Measurements from ENCODE around the gene P3H1. TPM values are rescaled to one million over a fixed set of nuclear protein-coding genes. Genes with fewer than 3 reads are reported as not detected.

P3H1 gene
- total RNA-seq, 1 experiment from 2014 or later: 47.1 TPM

DNA sequence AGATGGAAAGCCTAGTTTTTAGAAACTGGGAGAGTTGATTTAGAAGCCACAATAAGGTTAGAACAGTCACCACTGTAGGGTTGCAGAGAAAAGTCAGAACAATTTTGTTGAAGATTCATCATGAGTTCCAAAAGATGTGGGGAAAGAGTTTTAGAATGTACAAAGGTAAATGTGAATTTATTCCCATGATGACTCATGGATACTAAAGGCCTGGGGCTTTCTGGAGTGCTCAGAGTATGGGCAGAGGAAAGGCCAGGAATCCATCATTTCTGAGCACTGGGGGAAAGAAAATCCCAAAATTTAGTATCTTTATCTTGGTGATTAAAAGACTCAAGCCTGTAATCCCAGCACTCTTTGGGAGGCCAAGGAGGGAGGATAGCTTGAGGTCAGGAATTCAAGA lies 66.8 kb downstream of the P3H1 start:
- H3K36me3 Mint-ChIP-seq (ENCODE audit: insufficient read depth in 1 of 3, low read depth in 3 of 3): peaks cover 86 to 97% (median 96%) of the 10 kb centered on the region in 3 experiments
- Histone ChIP-seq H3K56ac (ENCODE audit: insufficient read length, low read depth, low read length) (no peak overlapping the region), H3K4me2 (ENCODE audit: insufficient read depth, insufficient read length, low read length) (no peak overlapping the region), H3K4me1 (ENCODE audit: insufficient read depth, low read length) (no peaks in the 10 kb centered on the region), H3K14ac (ENCODE audit: insufficient read depth, low read length) (no peak overlapping the region), H3K23ac (ENCODE audit: insufficient read length, low read depth, low read length) (no peak overlapping the region), H4K8ac (replicated peaks; ENCODE audit: insufficient read length, low read depth, low read length) (no peak overlapping the region), H2BK20ac (ENCODE audit: low read depth, low read length, poor library complexity, severe bottlenecking) (no peak overlapping the region), H4K20me1 (ENCODE audit: control insufficient read depth, insufficient read depth, insufficient read length) (no peaks in the 10 kb centered on the region), H3K4ac (ENCODE audit: low read depth, low read length) (no peak overlapping the region), H3K9ac (ENCODE audit: extremely low read depth, insufficient read length, low read length) (no peak overlapping the region), H2BK5ac (ENCODE audit: insufficient read length, low read length) (no peak overlapping the region), H2BK12ac (ENCODE audit: insufficient read length, low read depth, low read length) (no peak overlapping the region), H2BK15ac (ENCODE audit: low read depth, low read length) (no peak overlapping the region), H3K79me1 (ENCODE audit: insufficient read depth, low read depth, low read length, poor library complexity, severe bottlenecking) (peaks cover under 1% of the 10 kb centered on the region), H3K27ac (ENCODE audit: insufficient read length, low read depth, low read length) (no peak overlapping the region), H2AFZ (ENCODE audit: low read length) (no peak overlapping the region), H2AK5ac (ENCODE audit: insufficient read length, low read length) (no peak overlapping the region), H4K91ac (ENCODE audit: insufficient read length, low read depth, low read length) (no peak overlapping the region), H3K23me2 (ENCODE audit: insufficient read length, low read depth, low read length, poor library complexity, severe bottlenecking) (no peaks in the 10 kb centered on the region), H2BK120ac (ENCODE audit: low read depth, low read length, poor library complexity, severe bottlenecking) (no peak overlapping the region), H3K27me3 (ENCODE audit: insufficient read depth, low read length) (no peaks in the 10 kb centered on the region), H3K18ac (ENCODE audit: insufficient read length, low read depth, low read length) (no peak overlapping the region), H3T11ph (ENCODE audit: low read length) (no peak overlapping the region), H4K5ac (ENCODE audit: insufficient read length, low read depth, low read length) (no peak overlapping the region), H3K9me3 (ENCODE audit: control insufficient read depth, low read depth, low read length) (no peaks in the 10 kb centered on the region), H3K79me2 (ENCODE audit: insufficient read depth, low read length) (peaks cover under 1% of the 10 kb centered on the region; the same call in 1 of the 2 replicates)
- no peak overlapping the region for H3K27ac Mint-ChIP-seq
- DNase-seq: no peak
- H3K4me1 Mint-ChIP-seq: no peaks in the 10 kb centered on the region
- TF ChIP-seq, protein P1, sequence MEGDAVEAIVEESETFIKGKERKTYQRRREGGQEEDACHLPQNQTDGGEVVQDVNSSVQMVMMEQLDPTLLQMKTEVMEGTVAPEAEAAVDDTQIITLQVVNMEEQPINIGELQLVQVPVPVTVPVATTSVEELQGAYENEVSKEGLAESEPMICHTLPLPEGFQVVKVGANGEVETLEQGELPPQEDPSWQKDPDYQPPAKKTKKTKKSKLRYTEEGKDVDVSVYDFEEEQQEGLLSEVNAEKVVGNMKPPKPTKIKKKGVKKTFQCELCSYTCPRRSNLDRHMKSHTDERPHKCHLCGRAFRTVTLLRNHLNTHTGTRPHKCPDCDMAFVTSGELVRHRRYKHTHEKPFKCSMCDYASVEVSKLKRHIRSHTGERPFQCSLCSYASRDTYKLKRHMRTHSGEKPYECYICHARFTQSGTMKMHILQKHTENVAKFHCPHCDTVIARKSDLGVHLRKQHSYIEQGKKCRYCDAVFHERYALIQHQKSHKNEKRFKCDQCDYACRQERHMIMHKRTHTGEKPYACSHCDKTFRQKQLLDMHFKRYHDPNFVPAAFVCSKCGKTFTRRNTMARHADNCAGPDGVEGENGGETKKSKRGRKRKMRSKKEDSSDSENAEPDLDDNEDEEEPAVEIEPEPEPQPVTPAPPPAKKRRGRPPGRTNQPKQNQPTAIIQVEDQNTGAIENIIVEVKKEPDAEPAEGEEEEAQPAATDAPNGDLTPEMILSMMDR (conservative IDR thresholded peaks at IDR 0.05): no peak
- peaks cover 1% of the 10 kb centered on the region for H3K27me3 Mint-ChIP-seq (ENCODE audit: low read depth)
- no peak overlapping the region for H3K4me3 Mint-ChIP-seq
- no peaks in the 10 kb centered on the region for H3K9me3 Mint-ChIP-seq

Data from H9 (cell line).